Measurements from ENCODE around the gene HSDL2. TPM values are rescaled to one million over a fixed set of nuclear protein-coding genes. Genes with fewer than 3 reads are reported as not detected.

HSDL2 gene
- total RNA-seq (2012; rRNA removed): 58.6 and 65.8 TPM in 2 replicates
- 13.5 and 17.7 TPM in 2 replicates for polyA plus RNA-seq (2012; rRNA removed)
- 4.0 and 4.8 TPM in 2 replicates for polyA plus RNA-seq (2012; cell fraction: cytosol; rRNA removed)
- polyA plus RNA-seq (2012; cell fraction: nucleus; rRNA removed; ENCODE audit: low replicate concordance): 1.0 and 9.3 TPM in 2 replicates
- percentile 79 among the genes with signal in this experiment for Bru-seq, nascent RNA
- BruChase-seq, experiment 1, labeled RNA remaining after a 6-hour chase: percentile 87 among the genes with signal in this experiment
- BruChase-seq, experiment 2, labeled RNA remaining after a 2-hour chase: percentile 74 among the genes with signal in this experiment
- long read RNA-seq, transcript HSDL2-201 (9 exons, 2,983 nt): minor isoform, 7 of 78 reads
- long read RNA-seq, transcript HSDL2-202 (11 exons, 3,350 nt): major isoform, 60 of 78 reads
- long read RNA-seq, partial matches to known transcripts: 4 of 78 reads
- long read RNA-seq, other reads (novel, unspliced or antisense): 7 of 78 reads

DNA sequence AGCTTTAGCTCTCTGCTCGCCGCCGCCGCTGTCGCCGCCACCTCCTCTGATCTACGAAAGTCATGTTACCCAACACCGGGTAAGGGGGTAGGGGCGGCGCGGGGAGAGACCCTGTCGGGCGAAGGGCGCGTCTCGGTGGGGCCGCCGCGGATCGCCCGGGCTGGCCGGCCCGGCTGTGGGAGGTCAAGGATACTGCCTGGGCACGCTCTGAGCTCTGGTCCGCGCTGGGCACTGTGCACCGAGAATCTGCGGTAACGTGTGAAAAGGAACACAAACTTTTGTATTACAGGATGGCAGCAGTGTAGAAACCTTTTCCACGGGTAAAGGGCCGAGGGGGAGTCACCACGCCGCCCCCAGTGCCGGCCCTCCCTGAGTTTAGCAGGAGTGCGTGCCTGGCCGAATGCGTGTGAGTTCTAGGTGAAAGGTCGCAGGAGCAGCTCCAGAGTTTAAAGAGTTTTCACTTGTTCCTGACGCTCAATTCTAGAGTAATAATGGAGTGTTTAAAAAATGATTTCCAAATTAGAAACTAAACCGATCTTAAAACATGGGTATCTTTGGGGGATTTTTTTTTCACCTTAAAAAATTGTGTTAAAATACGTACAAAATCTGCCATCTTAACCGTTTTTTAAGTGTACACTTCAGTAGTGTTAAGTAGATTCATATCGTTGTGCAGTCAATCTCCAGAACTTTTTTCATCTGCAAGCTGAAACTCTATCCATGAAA, at the start of gene HSDL2:
TSS of gene HSDL2 (plus strand) at position 7 of the 723 bp plus-strand sequence. CDS start at position 63, 56 bp downstream.
- H3K4me3 ChIP-seq (ENCODE audit: insufficient read depth, low read depth, low read length): peak within 1 kb of the TSS; percentile 75
- peak within 1 kb of the TSS; percentile 87 for H3K4me2 ChIP-seq (ENCODE audit: low read depth, low read length)
- H3K9me3 ChIP-seq (ENCODE audit: control insufficient read depth, insufficient read depth, low read length): no peaks in the 10 kb centered on the region
- DNase-seq (peak; percentile 28), ATAC-seq (ENCODE audit: low read depth) (peak; percentile 61)
- no peaks in the 10 kb centered on the region for H3K36me3 ChIP-seq (ENCODE audit: control insufficient read depth, insufficient read depth, low read length)
- peak within 1 kb of the TSS; percentile 84 for H2BK120ac ChIP-seq (ENCODE audit: low read depth, low read length)
- H2BK5ac ChIP-seq (ENCODE audit: low read depth, low read length, poor library complexity, severe bottlenecking): peak within 1 kb of the TSS; percentile 87
- H3K4ac ChIP-seq (ENCODE audit: low read depth, low read length): peak within 1 kb of the TSS; percentile 80
- H3K27ac ChIP-seq (ENCODE audit: insufficient read depth, low read length): peak within 1 kb of the TSS; percentile 94
- TF ChIP-seq MAZ (IDR thresholded peaks at IDR 0.05; ENCODE audit: borderline replicate concordance, low read depth, low read length): no peak
- TF ChIP-seq FOS (IDR thresholded peaks at IDR 0.05; ENCODE audit: low read depth, low read length): no peak
- no peak for TF ChIP-seq MAFK (IDR thresholded peaks at IDR 0.05; ENCODE audit: low read depth, low read length)
- no peak for TF ChIP-seq CEBPB (IDR thresholded peaks at IDR 0.05; ENCODE audit: low read depth, low read length)
- peak; percentile 6; the same call in 1 of the 2 replicates for TF ChIP-seq BHLHE40 (IDR thresholded peaks at IDR 0.05; ENCODE audit: low read depth, low read length)
- no peak for TF ChIP-seq RAD21 (IDR thresholded peaks at IDR 0.05; ENCODE audit: low read length)
- TF ChIP-seq MXI1 (IDR thresholded peaks at IDR 0.05; ENCODE audit: borderline replicate concordance, low read depth, low read length): peak; percentile 39; the same call in 1 of the 2 replicates
- no peak for TF ChIP-seq NFE2L2 (IDR thresholded peaks at IDR 0.05; ENCODE audit: low read depth, low read length)
- TF ChIP-seq, protein P1, sequence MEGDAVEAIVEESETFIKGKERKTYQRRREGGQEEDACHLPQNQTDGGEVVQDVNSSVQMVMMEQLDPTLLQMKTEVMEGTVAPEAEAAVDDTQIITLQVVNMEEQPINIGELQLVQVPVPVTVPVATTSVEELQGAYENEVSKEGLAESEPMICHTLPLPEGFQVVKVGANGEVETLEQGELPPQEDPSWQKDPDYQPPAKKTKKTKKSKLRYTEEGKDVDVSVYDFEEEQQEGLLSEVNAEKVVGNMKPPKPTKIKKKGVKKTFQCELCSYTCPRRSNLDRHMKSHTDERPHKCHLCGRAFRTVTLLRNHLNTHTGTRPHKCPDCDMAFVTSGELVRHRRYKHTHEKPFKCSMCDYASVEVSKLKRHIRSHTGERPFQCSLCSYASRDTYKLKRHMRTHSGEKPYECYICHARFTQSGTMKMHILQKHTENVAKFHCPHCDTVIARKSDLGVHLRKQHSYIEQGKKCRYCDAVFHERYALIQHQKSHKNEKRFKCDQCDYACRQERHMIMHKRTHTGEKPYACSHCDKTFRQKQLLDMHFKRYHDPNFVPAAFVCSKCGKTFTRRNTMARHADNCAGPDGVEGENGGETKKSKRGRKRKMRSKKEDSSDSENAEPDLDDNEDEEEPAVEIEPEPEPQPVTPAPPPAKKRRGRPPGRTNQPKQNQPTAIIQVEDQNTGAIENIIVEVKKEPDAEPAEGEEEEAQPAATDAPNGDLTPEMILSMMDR (conservative IDR thresholded peaks at IDR 0.05; ENCODE audit: low read depth, low read length): no peak
- TF ChIP-seq RCOR1 (IDR thresholded peaks at IDR 0.05; ENCODE audit: insufficient replicate concordance, low read length): no peak
- no peak for TF ChIP-seq CHD1 (IDR thresholded peaks at IDR 0.05; ENCODE audit: low read depth, low read length)
- no peak for TF ChIP-seq POLR2A (IDR thresholded peaks at IDR 0.05; ENCODE audit: low read depth, low read length)
- CTCF ChIA-PET: interaction anchor here (0.6 to 1.0 kb wide), 6 partner anchors 19 to 735 kb away, joined by 3 to 7 read pairs (median 3); no protein-coding TSS in a partner anchor
- H2AFZ ChIP-seq (replicated peaks; ENCODE audit: low read length, poor library complexity): peak within 1 kb of the TSS; percentile 97
- H2AK9ac ChIP-seq (replicated peaks; ENCODE audit: low read depth, low read length, poor library complexity): peak within 1 kb of the TSS; percentile 95
- POLR2A ChIA-PET (ENCODE audit: unreplicated experiment): no interaction called here
- H3K14ac ChIP-seq (replicated peaks; ENCODE audit: low read depth, low read length): peak within 1 kb of the TSS; percentile 91
- H3K79me1 ChIP-seq (ENCODE audit: low read depth in 1 of 2, low read length in 2 of 2): peaks cover 17 to 61% of the 10 kb centered on the region in 2 experiments
- 1% methylated on average over 13 of the region's 43 CpGs; no CpG with 5 or more reads in 1 of the 2 experiments for WGBS, 2 experiments (ENCODE audit: extremely low coverage in 2 of 2, insufficient read length in 1 of 2)
- peak within 1 kb of the TSS; percentile 88 for H3K23ac ChIP-seq (ENCODE audit: low read depth, low read length)
- in situ Hi-C loops (cut with MboI; ENCODE audit: low sequenced_read_pairs): no loop called here
- H4K20me1 ChIP-seq (ENCODE audit: insufficient read depth, low read length): no peaks in the 10 kb centered on the region
- H3K9ac ChIP-seq (ENCODE audit: low read depth, low read length): peak within 1 kb of the TSS; percentile 87
- H2BK15ac ChIP-seq (ENCODE audit: low read depth, low read length): no peak within 1 kb of the TSS
- intact Hi-C loops (cut with micrococcal nuclease): loop anchor here (5.0 kb wide), 1 partner anchor 332 kb away; no protein-coding TSS in a partner anchor
- peak within 1 kb of the TSS; percentile 5 to 90; a peak in 3 of 4 replicates for H4K8ac ChIP-seq (ENCODE audit: low read depth in 2 of 2, low read length in 2 of 2)
- H4K5ac ChIP-seq (ENCODE audit: low read depth, low read length): peak within 1 kb of the TSS; percentile 51
- H3K9me1 ChIP-seq (ENCODE audit: insufficient read depth, low read length): peaks cover 5% of the 10 kb centered on the region
- peak within 1 kb of the TSS; percentile 91 for H3K56ac ChIP-seq (ENCODE audit: extremely low read depth, insufficient read depth, low read length)
- peaks cover 3% of the 10 kb centered on the region; the same call in 1 of the 2 replicates for H3K4me1 ChIP-seq (ENCODE audit: control insufficient read depth, insufficient read depth, low read length)
- H2BK20ac ChIP-seq (ENCODE audit: low read depth, low read length): peak within 1 kb of the TSS; percentile 38; the same call in 1 of the 2 replicates
- peak within 1 kb of the TSS; percentile 85 for H4K91ac ChIP-seq (ENCODE audit: insufficient read depth, low read depth, low read length)
- BruUV-seq (replicated peaks): TSS peak; percentile 27
- H3K18ac ChIP-seq (ENCODE audit: low read depth, low read length): peak within 1 kb of the TSS; percentile 71
- dilution Hi-C loops (cut with HindIII; ENCODE audit: low sequenced_read_pairs, unreplicated experiment): no loop called here
- no peak within 1 kb of the TSS for H2AK5ac ChIP-seq (ENCODE audit: low read depth, low read length)
- no peaks in the 10 kb centered on the region for H3K27me3 ChIP-seq (ENCODE audit: control insufficient read depth, insufficient read depth, low read length)
